NCI-H1694 (cell line): ENCODE measurements around the gene ELOVL6.
"Not testable (repeated sequence)": the region's sequence is repeated elsewhere in the genome, so short reads cannot be mapped to it uniquely, and the experiment has no call there.

Experiments
- DNase-seq: peaks from one replicate; lab custom pipeline; 2025; lab: John Stamatoyannopoulos, UW

The ELOVL6 gene, protein sequence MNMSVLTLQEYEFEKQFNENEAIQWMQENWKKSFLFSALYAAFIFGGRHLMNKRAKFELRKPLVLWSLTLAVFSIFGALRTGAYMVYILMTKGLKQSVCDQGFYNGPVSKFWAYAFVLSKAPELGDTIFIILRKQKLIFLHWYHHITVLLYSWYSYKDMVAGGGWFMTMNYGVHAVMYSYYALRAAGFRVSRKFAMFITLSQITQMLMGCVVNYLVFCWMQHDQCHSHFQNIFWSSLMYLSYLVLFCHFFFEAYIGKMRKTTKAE

DNA sequence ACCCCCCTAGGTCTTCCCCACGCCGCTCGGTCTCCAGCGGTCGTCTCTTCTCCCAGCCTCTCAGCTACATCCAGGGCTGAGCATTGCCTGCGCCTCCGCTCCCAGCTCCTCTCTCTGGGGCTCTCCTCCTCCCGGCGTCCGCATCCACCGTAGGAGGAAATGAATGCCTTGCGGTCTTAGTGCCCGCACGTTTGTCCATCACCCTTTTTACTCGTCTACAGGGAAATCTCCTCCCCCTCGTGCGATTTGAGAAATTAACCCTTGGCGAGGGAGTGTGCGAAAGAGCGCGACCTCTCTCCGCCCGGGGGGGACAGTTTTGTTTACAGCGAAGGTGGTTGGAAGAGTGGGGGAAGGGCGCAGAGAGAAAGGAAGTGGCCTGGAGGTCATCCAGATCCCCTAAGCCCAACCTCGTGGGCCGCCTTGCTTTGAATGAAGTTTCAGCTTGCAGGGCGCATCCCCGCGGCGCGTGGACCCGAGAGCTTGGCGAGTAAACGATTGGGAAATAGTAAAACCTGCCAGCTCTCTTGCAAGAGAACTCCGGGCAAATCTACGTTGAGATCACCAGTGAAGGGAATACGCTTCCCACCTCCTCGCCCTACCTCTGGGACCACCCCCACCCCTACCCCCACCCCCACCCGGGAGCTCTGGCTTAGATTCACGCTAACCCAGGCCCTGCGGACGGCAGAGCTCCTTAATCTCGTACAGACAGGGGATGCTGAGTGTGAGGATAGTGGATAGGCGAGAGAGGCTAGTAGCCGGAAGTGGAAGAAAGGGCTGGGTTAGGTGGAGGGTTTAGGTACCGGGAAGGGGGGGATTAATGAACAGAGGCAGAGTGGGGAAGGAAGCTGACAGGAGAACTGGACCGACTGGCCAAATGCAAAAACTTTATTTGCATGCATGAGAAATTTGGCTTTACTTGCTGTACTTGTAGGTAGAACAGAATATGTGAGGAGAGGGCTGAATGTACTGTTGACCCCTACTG lies at the start of gene ELOVL6:
ELOVL6 (minus strand) TSS at position 181 of the 982 bp plus-strand sequence. CDS start 280 bp downstream, outside the sequence.
- peak; percentile 14 for DNase-seq

DNA sequence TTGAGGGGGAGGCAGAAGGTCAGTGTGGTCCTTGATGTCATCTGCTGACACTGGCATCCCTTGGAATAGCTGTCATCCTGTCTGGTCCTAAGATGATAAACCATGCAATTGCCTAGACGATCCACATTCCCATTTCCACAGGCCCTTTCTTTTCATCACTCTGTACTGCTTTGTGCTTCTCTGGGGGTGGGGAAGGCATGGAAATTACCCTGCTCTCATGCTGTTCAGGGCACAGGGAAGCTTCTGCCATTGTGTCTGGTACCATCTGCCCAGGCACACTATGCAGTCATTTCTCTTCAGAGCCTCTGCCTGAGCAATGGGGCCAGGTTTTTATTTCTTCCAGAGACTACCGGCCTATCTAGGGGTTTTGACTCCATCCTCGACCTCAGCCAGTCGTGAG lies 49.7 kb upstream of the ELOVL6 start:
- no peak for DNase-seq

DNA sequence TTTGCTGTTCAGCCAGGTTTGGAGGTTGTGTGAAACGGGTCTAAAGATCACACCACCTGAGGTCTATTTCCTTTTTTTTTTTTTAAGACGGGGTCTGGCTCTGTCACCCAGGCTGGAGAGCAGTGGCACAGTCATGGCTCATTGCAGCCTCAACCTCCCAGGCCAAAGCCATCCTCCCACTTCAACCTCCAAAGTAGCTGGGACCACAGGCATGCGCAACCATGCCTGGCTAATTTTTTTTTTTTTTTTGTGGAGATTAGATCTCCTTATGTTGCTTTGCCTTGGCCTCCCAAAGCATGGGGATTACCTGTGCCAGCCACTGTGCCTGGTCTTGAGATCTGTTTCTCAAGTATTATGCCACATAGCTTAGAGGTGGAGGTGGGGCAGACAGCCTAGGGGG lies 49.2 kb upstream of the ELOVL6 start:
- DNase-seq: no peak

DNA sequence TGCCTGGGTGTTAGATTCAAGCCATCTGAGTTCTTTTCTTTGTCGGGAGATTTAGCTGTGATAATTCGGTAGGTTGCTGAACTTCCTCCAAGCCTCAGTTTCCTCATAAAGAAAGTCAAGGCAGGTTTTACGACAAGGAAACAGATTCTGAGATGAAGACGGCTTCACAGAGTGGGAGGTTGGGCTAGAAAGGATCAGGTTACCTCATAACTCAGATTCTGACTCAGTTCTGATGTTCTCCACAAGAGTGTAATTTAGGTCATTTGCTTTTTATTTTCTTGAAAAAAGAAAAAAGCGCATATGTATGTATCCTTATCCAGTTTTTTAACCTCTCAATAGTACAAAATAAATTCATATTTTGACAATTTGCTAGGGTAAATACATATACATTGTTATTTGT lies 47.2 kb upstream of the ELOVL6 start:
- no peak for DNase-seq

DNA sequence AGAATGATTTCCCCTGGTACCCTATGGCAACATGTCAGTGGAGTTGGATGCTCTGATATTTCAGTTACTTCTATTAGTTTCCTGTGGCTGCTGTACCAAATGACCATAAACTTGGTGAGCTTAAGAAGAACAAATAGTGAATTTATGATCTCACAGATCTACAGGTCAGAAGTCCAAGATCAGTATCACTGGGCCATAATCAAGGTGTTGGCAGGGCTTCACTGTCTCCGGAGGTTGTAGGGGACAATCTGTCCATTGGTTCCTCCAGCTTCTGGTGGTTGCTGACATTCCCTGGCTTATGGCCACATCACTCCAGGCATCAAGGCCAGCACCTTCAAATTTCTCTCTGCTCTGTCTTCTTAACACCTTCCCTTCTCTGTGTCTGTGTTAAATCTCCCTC lies 37.9 kb upstream of the ELOVL6 start:
- DNase-seq: no peak

DNA sequence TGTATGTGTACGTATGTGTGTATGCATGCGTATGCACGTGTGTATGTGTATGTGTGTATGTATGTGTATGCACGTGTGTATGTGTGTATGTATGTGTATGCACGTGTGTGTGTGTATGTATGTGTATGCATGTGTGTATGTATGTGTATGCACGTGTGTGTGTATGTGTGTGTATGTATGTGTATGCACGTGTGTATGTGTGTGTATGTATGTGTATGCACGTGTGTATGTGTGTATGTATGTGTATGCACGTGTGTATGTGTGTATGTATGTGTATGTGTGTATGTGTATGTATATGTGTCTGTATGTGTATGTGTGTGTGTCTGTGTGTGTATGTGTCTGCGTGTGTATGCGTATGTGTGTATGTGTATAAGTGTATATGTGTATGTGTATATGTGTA lies 35.2 kb upstream of the ELOVL6 start:
- not testable (repeated sequence) for DNase-seq

DNA sequence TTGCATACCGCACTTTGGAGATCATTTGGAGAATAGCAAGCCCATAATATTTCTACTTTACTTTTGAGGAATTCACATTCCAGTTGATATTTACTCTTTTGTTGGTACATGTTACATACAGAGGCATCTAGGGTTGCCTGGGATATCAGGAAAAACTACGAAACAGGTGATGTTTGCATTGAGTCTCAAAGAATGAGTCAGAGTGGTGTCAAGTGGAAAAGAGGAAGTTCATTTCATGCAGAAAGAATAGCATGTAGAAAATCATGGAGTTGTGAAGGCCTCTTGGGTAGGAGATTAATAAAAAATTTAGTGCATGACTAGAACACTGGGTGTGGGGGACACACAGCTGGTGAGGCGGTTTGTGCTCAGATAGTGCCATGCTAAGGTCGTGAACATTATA lies 33.5 kb upstream of the ELOVL6 start:
- DNase-seq: no peak

DNA sequence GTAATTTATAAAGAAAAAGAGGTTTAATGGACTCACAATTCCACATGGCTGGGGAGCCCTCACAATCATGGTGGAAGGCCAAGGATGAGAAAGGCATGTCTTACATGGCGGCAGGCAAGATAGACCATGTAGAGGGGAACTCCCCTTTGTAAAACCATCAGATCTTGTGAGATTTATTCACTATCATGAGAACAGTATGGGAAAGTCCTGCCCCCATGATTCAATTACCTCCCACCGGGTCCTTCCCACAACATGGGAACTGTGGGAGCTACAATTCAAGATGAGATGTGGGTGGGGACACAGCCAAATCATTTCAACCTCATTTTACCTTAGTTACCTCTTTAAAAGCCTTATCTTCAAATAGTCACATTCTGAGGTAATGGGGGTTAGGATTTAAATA lies 30.9 kb upstream of the ELOVL6 start:
- DNase-seq: no peak

DNA sequence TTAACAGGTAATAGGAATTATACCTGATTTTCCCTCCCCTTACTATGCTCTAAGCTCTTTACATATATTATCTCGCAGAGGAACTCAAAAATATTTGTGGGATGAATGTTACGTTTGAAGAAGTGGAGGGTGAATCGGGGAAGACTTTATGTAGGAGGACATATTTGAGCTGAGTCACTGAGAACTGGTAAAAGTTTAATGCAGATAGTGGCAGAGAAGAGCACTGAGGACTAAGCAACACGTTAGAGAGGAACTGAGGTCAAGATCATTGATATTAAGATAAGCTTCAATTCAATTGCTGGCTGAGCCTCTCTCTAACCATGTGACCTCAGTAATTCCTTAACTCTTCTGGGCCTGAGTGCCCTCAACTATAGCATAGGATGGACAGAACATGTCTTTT lies 26.4 kb upstream of the ELOVL6 start:
- no peak for DNase-seq

DNA sequence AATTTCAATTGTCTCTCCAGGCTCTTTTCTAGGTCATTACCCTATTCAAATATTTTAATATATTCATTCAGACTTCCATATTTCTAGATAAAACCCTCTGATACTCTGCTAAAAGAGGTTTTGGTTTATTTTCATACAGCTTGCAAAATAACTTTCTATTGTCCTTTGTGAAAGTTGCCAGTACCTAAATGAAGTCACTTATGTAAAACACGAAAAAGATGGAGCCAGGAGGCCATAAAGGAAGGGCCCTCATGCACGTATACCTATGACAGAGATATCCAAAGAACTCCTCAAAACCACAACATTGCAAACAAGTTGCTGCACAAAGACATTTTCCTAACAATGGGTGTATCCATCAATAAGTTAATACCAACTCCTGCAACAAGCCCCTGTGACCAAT lies 25.7 kb upstream of the ELOVL6 start:
- no peak for DNase-seq

DNA sequence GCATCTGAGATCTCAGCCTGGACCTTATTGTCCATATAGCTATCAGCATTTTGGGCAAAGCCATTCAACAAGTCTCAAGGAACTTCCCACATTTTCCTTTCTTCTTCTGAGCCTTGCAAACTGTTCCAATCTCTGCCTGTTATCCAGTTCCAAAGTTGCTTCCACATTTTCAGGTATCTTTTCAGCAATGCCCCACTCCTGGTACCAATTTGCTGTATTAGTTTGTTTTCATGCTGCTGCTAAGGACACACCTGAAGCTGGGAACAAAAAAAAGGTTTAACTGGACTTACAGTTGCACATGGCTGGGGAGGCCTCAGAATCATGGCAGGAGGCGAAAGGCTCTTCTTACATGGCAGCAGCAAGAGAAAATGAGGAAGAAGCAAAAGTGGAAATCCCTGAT lies 20.5 kb upstream of the ELOVL6 start:
- DNase-seq: not testable (repeated sequence)

DNA sequence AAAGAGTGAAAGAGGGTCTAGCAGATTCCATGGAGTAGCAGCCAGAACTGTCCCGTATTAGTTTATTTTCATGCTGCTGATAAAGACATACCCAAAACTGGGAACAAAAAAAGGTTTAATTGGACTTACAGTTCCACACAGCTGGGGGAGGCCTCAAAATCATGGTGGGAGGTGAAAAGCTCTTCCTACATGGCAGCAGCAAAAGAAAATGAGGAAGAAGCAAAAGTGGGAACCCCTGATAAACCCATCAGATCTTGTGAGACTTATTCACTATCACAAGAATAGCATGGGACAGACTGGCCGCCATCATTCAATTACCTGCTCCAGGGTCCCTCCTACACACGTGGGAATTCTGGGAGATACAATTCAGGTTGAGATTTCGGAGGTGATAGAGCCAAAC lies 18.8 kb upstream of the ELOVL6 start:
- DNase-seq: not testable (repeated sequence)

DNA sequence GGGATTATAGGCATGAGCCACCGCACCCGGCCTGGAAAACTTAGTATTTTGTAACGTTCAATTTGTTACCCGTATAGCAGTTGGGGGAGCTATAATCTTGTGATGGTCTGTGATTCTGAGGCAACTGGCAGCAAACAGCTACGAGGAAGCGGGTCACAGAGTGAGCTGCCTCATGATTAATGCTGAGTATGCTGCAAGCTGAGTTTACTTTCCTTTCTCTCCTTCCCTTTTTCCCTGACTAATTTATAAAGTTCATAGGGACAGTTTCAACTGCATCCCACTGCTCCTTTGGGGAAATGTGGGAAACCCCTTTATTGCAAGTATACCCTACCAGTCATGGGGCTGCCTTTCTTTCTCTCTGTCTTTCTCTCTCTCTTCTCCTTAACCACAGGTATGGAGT lies 17.7 kb upstream of the ELOVL6 start:
- no peak for DNase-seq

DNA sequence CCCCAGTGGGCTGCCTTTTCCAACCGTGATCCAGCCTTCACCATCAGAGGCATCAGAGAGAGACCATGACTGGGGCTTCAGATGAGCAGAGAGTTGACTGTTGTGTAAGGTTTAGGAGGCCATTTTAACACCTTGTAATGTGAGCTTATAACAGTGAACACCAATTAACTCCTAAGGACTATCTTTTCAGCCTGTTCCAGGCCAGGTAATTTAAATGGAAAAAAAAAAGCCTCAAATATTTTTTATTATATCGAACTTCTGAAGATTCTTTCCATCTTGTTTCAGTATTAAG lies 13.3 kb upstream of the ELOVL6 start:
- no peak for DNase-seq

DNA sequence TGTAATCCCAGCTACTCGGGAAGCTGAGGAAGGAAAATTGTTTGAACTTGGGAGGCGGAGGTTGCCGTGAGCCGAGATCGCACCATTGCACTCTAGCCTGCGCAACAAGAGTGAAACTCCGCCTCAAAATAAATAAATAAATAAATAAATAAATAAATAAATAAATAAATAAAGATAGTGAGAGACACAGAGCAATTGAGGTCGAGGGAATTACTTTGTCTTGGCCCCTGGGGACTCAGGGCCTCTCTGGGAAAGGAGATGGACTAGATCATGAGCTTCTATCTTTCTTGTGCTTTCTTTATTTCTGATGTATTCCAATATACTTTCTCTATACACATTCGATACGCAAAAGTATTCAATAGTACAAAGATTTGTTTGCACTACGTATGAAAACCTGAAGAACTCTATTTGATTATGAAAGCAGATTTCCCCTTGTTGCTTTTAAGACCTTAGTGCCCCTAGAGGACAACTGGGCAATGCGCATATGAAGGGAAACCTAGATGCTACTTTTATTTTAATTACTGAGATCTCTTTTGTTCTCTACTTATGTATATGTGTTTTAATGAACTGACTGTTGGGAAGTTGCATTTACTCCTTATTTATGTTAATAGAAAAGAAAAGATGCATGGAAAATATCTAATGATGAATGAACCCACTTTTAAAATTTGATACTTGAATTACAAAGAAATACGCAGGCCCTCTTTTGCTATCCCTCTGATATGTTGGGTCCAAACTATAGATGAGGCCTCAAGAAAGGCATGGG lies 12.8 kb upstream of the ELOVL6 start:
- no peak for DNase-seq

DNA sequence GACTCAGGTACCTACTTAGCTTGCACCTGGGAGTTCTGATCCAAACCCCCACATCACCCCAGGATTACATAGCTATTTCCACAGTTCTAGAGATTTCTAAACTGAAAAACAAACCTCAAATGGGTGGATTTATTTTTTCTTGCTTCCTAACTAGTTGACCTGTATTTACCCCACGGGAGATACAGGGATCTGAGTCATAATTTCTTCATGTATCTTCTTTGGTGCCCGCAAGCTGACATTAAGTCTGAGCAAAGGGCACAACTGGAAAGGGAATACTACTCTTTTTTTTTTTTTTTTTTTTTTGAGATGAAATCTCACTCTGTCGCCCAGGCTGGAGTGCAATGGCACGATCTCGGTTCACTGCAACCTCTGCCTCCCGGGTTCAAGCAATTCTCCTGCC lies 10.0 kb upstream of the ELOVL6 start:
- DNase-seq: no peak

DNA sequence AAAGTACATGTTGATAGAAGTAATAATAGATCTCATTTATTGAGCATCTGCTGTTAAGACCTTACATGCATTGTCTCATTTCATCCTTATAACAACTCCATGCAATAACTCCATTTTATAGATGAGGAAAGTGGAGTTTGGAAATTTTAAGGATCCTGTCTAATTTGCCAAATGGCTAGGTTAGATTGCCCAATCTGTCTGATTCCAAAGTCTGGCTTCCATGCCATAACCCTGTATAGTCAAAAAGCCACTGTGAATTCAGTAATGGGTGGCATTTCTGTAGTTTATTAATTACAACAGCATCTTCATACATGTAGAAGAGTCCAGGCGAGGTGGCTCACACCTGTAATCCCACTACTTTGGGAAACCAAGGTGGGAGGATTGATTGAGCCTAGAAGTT lies 8.8 kb upstream of the ELOVL6 start:
- DNase-seq: no peak

DNA sequence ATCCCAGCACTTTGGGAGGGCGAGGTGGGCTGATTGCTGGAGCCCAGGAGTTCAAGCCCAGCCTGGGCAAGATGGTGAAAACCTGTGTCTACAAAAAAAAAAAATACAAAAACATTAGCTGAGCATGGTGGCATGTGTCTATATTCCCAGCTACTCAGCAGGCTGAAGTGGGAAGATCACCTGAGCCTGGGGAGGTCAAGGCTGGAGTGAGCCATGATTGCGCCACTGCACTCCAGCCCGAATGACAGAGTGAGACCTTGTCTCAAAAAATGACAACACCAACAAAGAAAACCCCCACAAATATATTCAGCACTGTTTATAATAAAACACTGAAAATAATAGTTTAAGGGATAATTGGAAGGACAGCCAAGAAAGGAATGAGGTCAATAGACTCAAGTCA lies 3.6 kb upstream of the ELOVL6 start:
- DNase-seq: no peak

DNA sequence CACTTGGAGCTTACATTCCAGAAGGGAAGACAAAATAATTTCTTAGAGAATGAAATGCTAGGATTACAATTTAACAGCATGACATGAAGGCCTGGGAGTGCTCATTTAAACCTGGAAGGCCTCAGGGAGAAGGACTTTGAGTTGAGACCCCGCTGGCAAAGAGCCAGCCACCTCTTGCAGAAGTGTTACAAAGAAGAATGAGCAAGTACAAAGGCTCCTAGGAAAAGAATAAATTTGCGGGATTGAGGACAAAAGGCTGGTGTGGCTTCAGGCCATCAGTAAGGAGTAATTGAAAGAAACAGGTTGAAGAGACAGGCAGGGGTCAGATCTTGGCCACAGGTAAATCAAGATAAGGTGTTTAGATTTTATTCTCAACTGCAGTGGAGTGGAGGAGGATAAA lies 3.1 kb upstream of the ELOVL6 start:
- DNase-seq: no peak

DNA sequence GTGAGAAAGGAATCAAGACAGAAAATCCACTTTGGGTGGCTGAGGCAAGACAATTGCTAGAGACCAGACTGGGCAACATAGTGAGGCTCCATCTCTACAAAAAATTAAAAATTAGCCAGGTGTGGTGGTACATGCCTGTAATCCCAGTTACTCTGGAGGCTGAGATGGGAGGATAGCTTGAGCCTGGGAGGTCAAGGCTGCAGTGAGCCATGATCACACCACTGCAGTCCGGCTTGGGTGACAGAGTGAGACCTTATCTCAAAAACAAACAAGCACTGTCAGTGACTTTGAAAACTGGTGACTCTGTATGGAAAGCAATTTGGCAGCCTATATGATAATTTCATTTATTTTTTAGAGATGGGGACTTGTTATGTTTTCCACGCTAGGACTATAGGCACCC lies 2.3 kb upstream of the ELOVL6 start:
- no peak for DNase-seq

DNA sequence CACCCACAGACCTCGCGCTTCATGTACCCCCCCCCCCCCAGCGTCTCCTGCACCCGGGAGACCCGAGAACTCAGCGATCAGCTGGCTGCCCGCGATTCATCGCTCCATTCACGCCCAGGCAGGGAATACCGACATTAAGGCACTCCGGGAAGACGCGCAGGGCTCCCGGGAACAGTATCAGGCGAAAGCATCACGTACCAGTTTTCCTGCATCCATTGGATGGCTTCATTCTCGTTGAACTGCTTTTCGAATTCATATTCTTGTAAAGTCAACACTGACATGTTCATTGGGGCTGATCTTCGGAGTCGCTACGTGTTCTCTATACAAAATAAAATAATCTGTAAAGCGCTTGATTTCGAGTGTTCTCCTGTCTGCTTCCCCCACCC lies 373 bp downstream of the ELOVL6 start:
- DNase-seq: no peak

DNA sequence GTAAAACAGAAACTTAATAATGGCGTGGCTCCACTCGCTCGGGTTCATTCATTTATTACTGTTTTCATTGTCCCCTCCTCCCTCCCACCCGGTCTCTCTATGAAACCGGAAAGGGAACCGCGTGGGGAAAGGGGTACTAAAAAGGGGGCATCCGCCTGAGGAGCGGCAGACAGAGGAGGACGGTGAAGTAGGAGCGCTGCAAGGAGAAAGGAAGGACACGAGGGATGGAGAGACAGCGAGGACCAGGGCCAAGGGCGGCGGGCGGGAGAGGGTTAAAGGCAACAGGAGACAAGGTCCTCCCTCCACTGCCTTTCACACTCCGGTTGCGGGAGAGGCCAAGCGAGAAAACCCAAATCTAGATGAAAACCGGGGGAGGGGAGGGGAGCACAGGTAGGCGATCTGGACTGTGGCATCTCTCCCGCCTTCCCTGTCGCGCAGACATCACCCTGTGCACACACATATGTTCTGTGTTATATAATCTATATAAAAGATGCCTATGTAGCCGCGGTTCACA lies 829 bp downstream of the ELOVL6 start:
- DNase-seq: no peak
